Measurements from ENCODE around the gene TAF11L11. TPM values are rescaled to one million over a fixed set of nuclear protein-coding genes. Genes with fewer than 3 reads are reported as not detected.
"Not testable (repeated sequence)": the region's sequence is repeated elsewhere in the genome, so short reads cannot be mapped to it uniquely, and the experiment has no call there.

Gene TAF11L11
- total and polyA plus RNA-seq, 2 experiments from 2014 or later = not detected

DNA sequence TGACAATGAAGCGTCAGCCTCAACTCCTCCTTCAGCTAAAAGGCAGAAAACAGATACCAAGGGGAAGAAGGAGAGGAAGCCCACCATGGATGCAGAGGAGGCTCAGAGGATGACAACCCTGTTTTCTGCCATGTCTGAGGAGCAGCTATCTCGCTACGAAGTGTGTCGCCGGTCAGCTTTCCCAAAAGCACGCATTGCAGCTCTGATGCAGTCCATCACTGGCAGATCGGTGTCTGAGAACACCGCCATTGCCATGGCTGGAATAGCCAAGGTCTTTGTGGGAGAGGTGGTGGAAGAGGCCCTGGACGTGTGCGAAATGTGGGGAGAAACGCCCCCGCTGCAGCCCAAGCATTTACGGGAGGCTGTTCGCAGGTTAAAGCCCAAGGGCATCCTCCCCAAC, 968 bp downstream of the TAF11L11 start:
- no peak for DNase-seq
- H4K20me1 ChIP-seq (ENCODE audit: insufficient read depth) = no peaks in the 10 kb centered on the region

DNA sequence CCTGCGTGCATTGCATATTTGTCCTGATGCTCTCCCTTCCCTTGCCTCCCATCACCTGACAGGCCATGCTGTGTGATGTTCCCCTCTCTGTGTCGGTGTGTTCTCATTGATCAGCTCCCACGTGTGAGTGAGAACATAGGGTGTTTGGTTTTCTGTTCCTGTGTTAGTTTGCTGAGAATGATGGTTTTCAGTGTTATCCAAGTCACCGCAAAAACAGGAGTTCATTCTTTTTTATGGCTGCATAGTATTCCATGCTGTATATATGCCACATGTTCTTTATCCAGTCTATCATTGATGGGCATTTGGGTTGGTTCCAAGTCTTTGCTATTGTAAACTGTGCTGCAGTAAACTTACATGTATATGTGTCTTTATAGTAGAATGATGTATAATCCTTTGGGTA, 3.5 kb downstream of the TAF11L11 start:
- H3K4me3 ChIP-seq; H3K4me2 ChIP-seq (ENCODE audit: unreplicated experiment); H3K9ac ChIP-seq; in situ Hi-C loops (cut with MboI); DNase-seq; H3K27ac ChIP-seq; H3K27me3 ChIP-seq (replicated peaks; ENCODE audit: insufficient read depth); H3K9me3 ChIP-seq (ENCODE audit: low read depth); H3K9me2 ChIP-seq (ENCODE audit: insufficient read depth); H3K36me3 ChIP-seq (ENCODE audit: low read depth); H3K4me1 ChIP-seq (ENCODE audit: insufficient read depth); H4K20me1 ChIP-seq (ENCODE audit: insufficient read depth); H3F3A ChIP-seq (ENCODE audit: insufficient read depth); H2AFZ ChIP-seq; H3K79me2 ChIP-seq (ENCODE audit: insufficient read depth): not testable (repeated sequence)
- WGBS, 2 experiments (ENCODE audit: low coverage in 1 of 2, low lambda C conversion rate in 2 of 2, missing lambda C conversion rate in 2 of 2) = 48 to 57% methylated on average over 4 of the region's 4 CpGs

More for the DNA sequence above, 968 bp downstream of the TAF11L11 start:
- no peaks in the 10 kb centered on the region for H3K27me3 ChIP-seq (replicated peaks; ENCODE audit: insufficient read depth)
- no peak overlapping the region for H3K9ac ChIP-seq
- H3K4me3 ChIP-seq = no peak overlapping the region
- H3K9me2 ChIP-seq (ENCODE audit: insufficient read depth) = no peaks in the 10 kb centered on the region
- no peaks in the 10 kb centered on the region for H3K9me3 ChIP-seq (ENCODE audit: low read depth)
- H2AFZ ChIP-seq = no peak overlapping the region
- WGBS, 2 experiments (ENCODE audit: low coverage in 1 of 2, low lambda C conversion rate in 2 of 2, missing lambda C conversion rate in 2 of 2) = 66% methylated on average over 14 of the region's 14 CpGs
- H3F3A ChIP-seq (ENCODE audit: insufficient read depth) = no peaks in the 10 kb centered on the region
- in situ Hi-C loops (cut with MboI) = no loop called here
- H3K79me2 ChIP-seq (ENCODE audit: insufficient read depth) = no peaks in the 10 kb centered on the region
- no peaks in the 10 kb centered on the region for H3K36me3 ChIP-seq (ENCODE audit: low read depth)
- no peaks in the 10 kb centered on the region for H3K4me1 ChIP-seq (ENCODE audit: insufficient read depth)
- no peak for TF ChIP-seq EZH2phosphoT487 (IDR thresholded peaks at IDR 0.05; ENCODE audit: insufficient read depth, low read depth)
- no peak for TF ChIP-seq EZH2 (IDR thresholded peaks at IDR 0.05; ENCODE audit: insufficient read depth, poor library complexity, severe bottlenecking)
- no peak overlapping the region for H3K4me2 ChIP-seq (ENCODE audit: unreplicated experiment)
- H3K27ac ChIP-seq = no peak overlapping the region

DNA sequence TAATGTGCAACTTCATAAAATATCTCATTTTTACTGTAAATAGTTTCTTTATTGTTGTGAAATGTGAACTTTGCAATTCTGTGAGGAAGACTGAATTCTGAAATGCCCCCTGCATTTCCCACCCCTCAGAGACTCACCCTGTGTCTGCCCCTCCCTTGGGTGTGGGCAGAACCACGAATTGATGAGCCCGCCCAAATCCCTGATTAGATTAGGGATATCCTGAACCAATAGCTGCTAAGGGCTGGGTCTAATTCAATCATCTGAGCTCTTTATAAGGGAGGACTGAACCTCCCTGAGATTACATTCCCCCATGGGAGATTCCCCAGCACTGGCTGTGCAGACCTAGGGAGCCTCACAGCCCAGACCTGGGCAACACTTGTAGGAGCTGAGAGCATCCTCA, 6.1 kb downstream of the TAF11L11 start, which contains the start of gene TAF11L12:
Gene TAF11L12, plus strand, starts transcription at position 301 of the 400 bp plus-strand sequence.
- H3K4me2 ChIP-seq (ENCODE audit: unreplicated experiment); in situ Hi-C loops (cut with MboI); H3K27me3 ChIP-seq (replicated peaks; ENCODE audit: insufficient read depth); H3K79me2 ChIP-seq (ENCODE audit: insufficient read depth); H3K4me3 ChIP-seq; H3F3A ChIP-seq (ENCODE audit: insufficient read depth); H3K36me3 ChIP-seq (ENCODE audit: low read depth); H4K20me1 ChIP-seq (ENCODE audit: insufficient read depth); DNase-seq; H3K9me3 ChIP-seq (ENCODE audit: low read depth); H3K9ac ChIP-seq; H3K9me2 ChIP-seq (ENCODE audit: insufficient read depth); H2AFZ ChIP-seq; H3K4me1 ChIP-seq (ENCODE audit: insufficient read depth); H3K27ac ChIP-seq: not testable (repeated sequence)
- WGBS, 2 experiments (ENCODE audit: low coverage in 1 of 2, low lambda C conversion rate in 2 of 2, missing lambda C conversion rate in 2 of 2) = 54 to 74% methylated on average over 2 of the region's 2 CpGs

DNA sequence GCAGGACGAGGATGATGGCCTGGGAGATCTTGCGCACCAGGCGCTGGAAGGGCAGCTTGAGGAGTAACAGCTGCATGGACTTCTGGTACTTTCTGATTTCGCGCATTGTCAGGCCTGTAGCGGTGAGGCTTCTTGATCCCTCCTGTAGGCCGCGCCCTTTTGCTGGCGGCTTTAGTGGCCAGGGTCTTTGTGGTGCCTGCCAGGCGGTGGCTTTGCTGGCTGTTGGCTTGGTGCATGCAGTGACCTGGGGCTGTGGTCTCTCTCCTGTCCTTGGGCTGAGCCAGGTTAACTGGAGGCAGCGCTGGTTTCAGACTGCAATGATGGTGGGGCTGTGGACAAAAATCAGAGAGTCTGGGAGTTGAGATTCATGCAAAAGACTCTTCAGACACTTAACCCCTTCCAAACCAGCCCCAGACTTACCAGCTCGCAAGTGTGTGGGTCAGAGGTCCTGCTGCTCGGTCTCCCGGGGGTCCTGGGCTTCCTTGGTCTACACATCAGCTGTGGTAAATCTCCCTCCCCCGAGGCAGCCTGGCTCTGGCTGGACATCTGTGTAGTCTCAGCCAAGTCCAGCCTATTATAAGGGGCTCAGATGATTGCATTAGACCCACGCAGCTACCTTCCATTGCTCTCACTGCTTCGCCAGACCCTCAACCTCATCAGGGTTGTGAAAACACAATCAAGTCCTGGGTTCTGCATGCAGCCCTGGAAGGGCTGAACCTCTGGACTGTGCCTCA, 11.1 kb downstream of the TAF11L11 start:
- in situ Hi-C loops (cut with MboI) = no loop called here
- WGBS, 2 experiments (ENCODE audit: low coverage in 1 of 2, low lambda C conversion rate in 2 of 2, missing lambda C conversion rate in 2 of 2) = 53 to 55% methylated on average over 17 of the region's 17 CpGs

DNA sequence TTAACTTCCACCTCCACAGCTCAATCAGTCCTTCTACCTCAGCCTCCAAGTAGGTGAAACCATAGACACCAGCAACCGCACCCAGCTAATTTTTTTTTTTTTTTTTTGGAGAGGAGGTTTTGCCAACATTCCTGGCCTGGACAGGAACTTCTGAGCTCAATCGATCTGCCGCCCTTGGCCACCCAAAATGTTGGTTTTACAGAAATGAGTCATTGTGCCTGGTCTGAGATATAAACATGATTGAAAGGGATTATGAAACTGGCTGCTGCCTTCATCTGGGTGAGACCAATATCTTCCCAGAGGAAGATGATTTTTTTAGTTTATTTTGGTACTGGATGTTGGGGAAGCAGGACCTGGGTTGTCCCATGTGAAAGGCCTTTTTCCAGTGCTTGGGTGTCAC, 15.4 kb downstream of the TAF11L11 start:
- no peak for DNase-seq
- H3K9me3 ChIP-seq (ENCODE audit: low read depth) = no peaks in the 10 kb centered on the region
- no peaks in the 10 kb centered on the region for H3K9me2 ChIP-seq (ENCODE audit: insufficient read depth)
- no peaks in the 10 kb centered on the region for H3F3A ChIP-seq (ENCODE audit: insufficient read depth)
- H3K36me3 ChIP-seq (ENCODE audit: low read depth) = no peaks in the 10 kb centered on the region
- H3K27ac ChIP-seq = no peak overlapping the region
- WGBS, 2 experiments (ENCODE audit: low coverage in 1 of 2, low lambda C conversion rate in 2 of 2, missing lambda C conversion rate in 2 of 2) = 28 to 33% methylated on average over 3 of the region's 3 CpGs
- no peak overlapping the region for H2AFZ ChIP-seq
- no peaks in the 10 kb centered on the region for H3K79me2 ChIP-seq (ENCODE audit: insufficient read depth)
- H3K27me3 ChIP-seq (replicated peaks; ENCODE audit: insufficient read depth) = no peaks in the 10 kb centered on the region
- TF ChIP-seq EZH2 (IDR thresholded peaks at IDR 0.05; ENCODE audit: insufficient read depth, poor library complexity, severe bottlenecking) (no peak), EZH2phosphoT487 (IDR thresholded peaks at IDR 0.05; ENCODE audit: insufficient read depth, low read depth) (no peak)
- in situ Hi-C loops (cut with MboI) = no loop called here
- no peak overlapping the region for H3K9ac ChIP-seq
- H3K4me3 ChIP-seq = no peak overlapping the region
- H3K4me2 ChIP-seq (ENCODE audit: unreplicated experiment) = no peak overlapping the region
- H4K20me1 ChIP-seq (ENCODE audit: insufficient read depth) = no peaks in the 10 kb centered on the region
- no peaks in the 10 kb centered on the region for H3K4me1 ChIP-seq (ENCODE audit: insufficient read depth)

More for the DNA sequence above, 11.1 kb downstream of the TAF11L11 start:
- no peak for TF ChIP-seq EZH2phosphoT487 (IDR thresholded peaks at IDR 0.05; ENCODE audit: insufficient read depth, low read depth)
- TF ChIP-seq EZH2 (IDR thresholded peaks at IDR 0.05; ENCODE audit: insufficient read depth, poor library complexity, severe bottlenecking) = no peak
- H3K9ac ChIP-seq = no peak overlapping the region
- H3K4me3 ChIP-seq = no peak overlapping the region
- H2AFZ ChIP-seq = no peak overlapping the region
- no peaks in the 10 kb centered on the region for H3K36me3 ChIP-seq (ENCODE audit: low read depth)
- no peaks in the 10 kb centered on the region for H3K9me2 ChIP-seq (ENCODE audit: insufficient read depth)
- H3K79me2 ChIP-seq (ENCODE audit: insufficient read depth) = no peaks in the 10 kb centered on the region
- DNase-seq = no peak
- no peaks in the 10 kb centered on the region for H3K9me3 ChIP-seq (ENCODE audit: low read depth)
- no peaks in the 10 kb centered on the region for H3K4me1 ChIP-seq (ENCODE audit: insufficient read depth)
- H3K4me2 ChIP-seq (ENCODE audit: unreplicated experiment) = no peak overlapping the region
- no peaks in the 10 kb centered on the region for H3F3A ChIP-seq (ENCODE audit: insufficient read depth)
- H3K27me3 ChIP-seq (replicated peaks; ENCODE audit: insufficient read depth) = no peaks in the 10 kb centered on the region
- no peaks in the 10 kb centered on the region for H4K20me1 ChIP-seq (ENCODE audit: insufficient read depth)
- H3K27ac ChIP-seq = no peak overlapping the region
